A549 (cell line): ENCODE data around the gene NOXO1.

Source experiments
- CTCF ChIP-seq: fragments of >200 bp; sonication (Bioruptor Twin); formaldehyde crosslinking; IDR thresholded peaks from 3 replicates; pipeline ENCODE4 v1.5.1; 2016
- HOXA7 ChIP-seq: fragments of 250-450 bp; sonication (Bioruptor Pico); IDR thresholded peaks from 2 replicates; pipeline ENCODE4 v1.5.0; 2020; ENCODE audit warnings: mild to moderate bottlenecking, moderate library complexity
- MAFK ChIP-seq: fragments of 450-650 bp; IDR thresholded peaks from 2 replicates; pipeline ENCODE4 v1.6.1; 2014; ENCODE audit not compliant: partially characterized antibody
- MAZ ChIP-seq: fragments of 150-350 bp; IDR thresholded peaks from 2 replicates; pipeline ENCODE4 v1.6.1; 2014; ENCODE audit warnings: antibody characterized with exemption, low read depth, low read length, borderline replicate concordance
- NR3C1 ChIP-seq: fragments of >200 bp; sonication (Bioruptor Twin); formaldehyde crosslinking; IDR thresholded peaks from 3 replicates; pipeline ENCODE4 v1.6.1; 2017
- POLR2A ChIP-seq: IDR thresholded peaks from 2 replicates; pipeline ENCODE4 v1.6.1; 2012; ENCODE audit warnings: mild to moderate bottlenecking, low read length
- TFCP2L1 ChIP-seq: fragments of 250-450 bp; sonication (Bioruptor Pico); IDR thresholded peaks from 2 replicates; pipeline ENCODE4 v1.5.0; 2021; ENCODE audit warnings: mild to moderate bottlenecking

DNA sequence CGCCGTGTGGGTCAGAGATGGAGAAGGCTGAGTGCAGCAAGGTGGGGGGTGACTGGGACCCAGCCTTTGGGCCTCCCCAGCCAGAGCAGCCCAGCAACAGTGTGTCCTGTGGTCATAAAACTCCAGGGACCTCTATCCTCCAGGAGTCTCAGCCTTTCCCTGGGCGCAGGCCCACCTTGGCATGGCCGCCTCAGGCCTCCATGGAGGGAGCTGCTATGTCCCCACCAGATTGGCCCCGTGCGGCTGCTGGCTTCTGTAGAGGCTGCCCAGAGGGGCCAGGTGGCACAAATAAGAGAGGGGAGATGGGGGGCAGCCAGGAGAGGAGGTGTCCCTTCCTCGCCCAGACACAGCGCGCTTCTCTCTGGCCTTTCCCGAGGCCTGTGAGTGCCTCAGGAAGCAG lies 5.9 kb upstream of the NOXO1 start:
- TF ChIP-seq TFCP2L1 (CRISPR knock-in tag) = no peak
- no peak for TF ChIP-seq MAZ
- TF ChIP-seq MAFK = no peak
- no peak for TF ChIP-seq CTCF
- TF ChIP-seq HOXA7 (CRISPR knock-in tag) = no peak
- no peak for TF ChIP-seq POLR2A
- no peak for TF ChIP-seq NR3C1
